SK-N-SH treated with all-trans-retinoic acid at 6 μM for 48 hours (cell line): Measurements from ENCODE around the gene FAM216B.

Source experiments
- BACH2 ChIP-seq: fragments of 250-450 bp; sonication (Bioruptor Pico); IDR thresholded peaks from 2 replicates; pipeline ENCODE4 v1.9.0; 2021; ENCODE audit warnings: mild to moderate bottlenecking, borderline replicate concordance
- ZFP3 ChIP-seq: fragments of 250-450 bp; sonication (Bioruptor Pico); IDR thresholded peaks from 2 replicates; pipeline ENCODE4 v1.5.0; 2020; ENCODE audit warnings: mild to moderate bottlenecking, moderate library complexity

- TF ChIP-seq ZFP3: no peak
- no peak for TF ChIP-seq BACH2 (CRISPR knock-in tag)
Observed at GRCh38 chr13:42812316-42812715, 30.9 kb downstream of the FAM216B start.
